ENCODE results near the gene ZNF674. TPM values are rescaled to one million over a fixed set of nuclear protein-coding genes. Genes with fewer than 3 reads are reported as not detected.

Gene ZNF674
- total RNA-seq (2014; rRNA removed; shearing (Covaris generic)): 1.7 and 3.3 TPM in 2 replicates

GRCh38 chrX:46545111-46546005 lies at the start of gene ZNF674:
ZNF674 (minus strand) TSS chrX:46545421; CDS start chrX:46542087, 3,334 bp downstream.
- peak within 1 kb of the TSS; percentile 78 for H3K4me3 ChIP-seq
- peak; percentile 87 to 90 for DNase-seq
- H3K36me3 ChIP-seq: no peaks in the 10 kb centered on the region
- H3K27ac ChIP-seq: peak within 1 kb of the TSS; percentile 82
- H3K9me3 ChIP-seq (replicated peaks): no peaks in the 10 kb centered on the region
- no peaks in the 10 kb centered on the region for H3K27me3 ChIP-seq
- H3K4me1 ChIP-seq: no peaks in the 10 kb centered on the region

- Histone ChIP-seq H3K4me1 (no peaks in the 10 kb centered on the region), H3K4me3 (no peak overlapping the region), H3K27ac (no peak overlapping the region), H3K36me3 (no peaks in the 10 kb centered on the region), H3K27me3 (no peaks in the 10 kb centered on the region), H3K9me3 (replicated peaks) (no peaks in the 10 kb centered on the region)
- no peak for DNase-seq
These were observed 44.9 kb upstream of the ZNF674 start for GRCh38 chrX:46589977-46590723.

- Histone ChIP-seq H3K36me3 (no peaks in the 10 kb centered on the region), H3K27me3 (no peaks in the 10 kb centered on the region), H3K27ac (no peak overlapping the region), H3K9me3 (replicated peaks) (no peaks in the 10 kb centered on the region), H3K4me1 (no peaks in the 10 kb centered on the region), H3K4me3 (no peak overlapping the region)
- no peak for DNase-seq
These were observed 43.0 kb upstream of the ZNF674 start for GRCh38 chrX:46588263-46588662.

- Histone ChIP-seq H3K27ac (no peak overlapping the region), H3K36me3 (no peaks in the 10 kb centered on the region), H3K4me3 (no peak overlapping the region), H3K4me1 (no peaks in the 10 kb centered on the region), H3K27me3 (no peaks in the 10 kb centered on the region), H3K9me3 (replicated peaks) (no peaks in the 10 kb centered on the region)
- DNase-seq: no peak
These were observed 42.5 kb upstream of the ZNF674 start for GRCh38 chrX:46587753-46588171.

GRCh38 chrX:46587158-46587557 lies 41.9 kb upstream of the ZNF674 start:
- H3K27ac ChIP-seq: no peak overlapping the region
- DNase-seq: no peak
- no peaks in the 10 kb centered on the region for H3K9me3 ChIP-seq (replicated peaks)
- H3K4me3 ChIP-seq: no peak overlapping the region
- H3K4me1 ChIP-seq: peaks cover 3% of the 10 kb centered on the region; the same call in 1 of the 2 replicates
- no peaks in the 10 kb centered on the region for H3K36me3 ChIP-seq
- H3K27me3 ChIP-seq: no peaks in the 10 kb centered on the region

GRCh38 chrX:46584736-46585135 lies 39.5 kb upstream of the ZNF674 start:
- H3K27ac ChIP-seq: no peak overlapping the region

GRCh38 chrX:46582966-46583365 lies 37.7 kb upstream of the ZNF674 start:
- H3K4me3 ChIP-seq: peak overlapping the region; percentile 38

More at GRCh38 chrX:46584736-46585135, 39.5 kb upstream of the ZNF674 start:
- Histone ChIP-seq H3K4me3 (no peak overlapping the region), H3K4me1 (peaks cover 3% of the 10 kb centered on the region; the same call in 1 of the 2 replicates), H3K36me3 (no peaks in the 10 kb centered on the region), H3K27me3 (no peaks in the 10 kb centered on the region), H3K9me3 (replicated peaks) (no peaks in the 10 kb centered on the region)
- DNase-seq: no peak

GRCh38 chrX:46582325-46582724 lies 37.1 kb upstream of the ZNF674 start:
- peaks cover 3% of the 10 kb centered on the region; the same call in 1 of the 2 replicates for H3K4me1 ChIP-seq
- DNase-seq: no peak
- H3K27me3 ChIP-seq: no peaks in the 10 kb centered on the region
- no peak overlapping the region for H3K4me3 ChIP-seq
- no peaks in the 10 kb centered on the region for H3K9me3 ChIP-seq (replicated peaks)
- no peaks in the 10 kb centered on the region for H3K36me3 ChIP-seq
- peak overlapping the region; percentile 80 for H3K27ac ChIP-seq

More at GRCh38 chrX:46582966-46583365, 37.7 kb upstream of the ZNF674 start:
- Histone ChIP-seq H3K36me3 (no peaks in the 10 kb centered on the region), H3K4me1 (peaks cover 3% of the 10 kb centered on the region; the same call in 1 of the 2 replicates), H3K9me3 (replicated peaks) (no peaks in the 10 kb centered on the region), H3K27ac (peak overlapping the region; percentile 80), H3K27me3 (no peaks in the 10 kb centered on the region)
- peak; percentile 8 to 23 for DNase-seq

GRCh38 chrX:46580613-46581012 lies 35.4 kb upstream of the ZNF674 start:
- H3K36me3 ChIP-seq: no peaks in the 10 kb centered on the region
- H3K27me3 ChIP-seq: no peaks in the 10 kb centered on the region
- no peaks in the 10 kb centered on the region for H3K9me3 ChIP-seq (replicated peaks)
- no peak overlapping the region for H3K27ac ChIP-seq
- H3K4me1 ChIP-seq: peaks cover 3% of the 10 kb centered on the region; the same call in 1 of the 2 replicates
- DNase-seq: no peak
- H3K4me3 ChIP-seq: no peak overlapping the region

GRCh38 chrX:46579250-46579649 lies 34.0 kb upstream of the ZNF674 start:
- H3K4me3 ChIP-seq: no peak overlapping the region
- no peaks in the 10 kb centered on the region for H3K27me3 ChIP-seq
- peaks cover 3% of the 10 kb centered on the region; the same call in 1 of the 2 replicates for H3K4me1 ChIP-seq
- no peak for DNase-seq
- H3K27ac ChIP-seq: no peak overlapping the region
- no peaks in the 10 kb centered on the region for H3K36me3 ChIP-seq
- H3K9me3 ChIP-seq (replicated peaks): no peaks in the 10 kb centered on the region

GRCh38 chrX:46577221-46578005 lies 32.2 kb upstream of the ZNF674 start:
- Histone ChIP-seq H3K4me1 (peaks cover under 1% of the 10 kb centered on the region; the same call in 1 of the 2 replicates), H3K9me3 (replicated peaks) (no peaks in the 10 kb centered on the region), H3K27me3 (no peaks in the 10 kb centered on the region), H3K27ac (no peak overlapping the region), H3K36me3 (no peaks in the 10 kb centered on the region), H3K4me3 (no peak overlapping the region)
- no peak for DNase-seq

GRCh38 chrX:46576458-46576857 lies 31.2 kb upstream of the ZNF674 start:
- H3K27ac ChIP-seq: no peak overlapping the region
- H3K9me3 ChIP-seq (replicated peaks): no peaks in the 10 kb centered on the region
- H3K4me3 ChIP-seq: 0 out of 2 replicates have a peak overlapping the region, but pooled peaks have one; percentile 24
- no peak for DNase-seq
- no peaks in the 10 kb centered on the region for H3K36me3 ChIP-seq
- no peaks in the 10 kb centered on the region for H3K27me3 ChIP-seq
- no peaks in the 10 kb centered on the region for H3K4me1 ChIP-seq

GRCh38 chrX:46575991-46576392 lies 30.8 kb upstream of the ZNF674 start:
- Histone ChIP-seq H3K27me3 (no peaks in the 10 kb centered on the region), H3K4me1 (no peaks in the 10 kb centered on the region), H3K4me3 (peak overlapping the region; percentile 24; the same call in 1 of the 2 replicates), H3K27ac (no peak overlapping the region), H3K36me3 (no peaks in the 10 kb centered on the region), H3K9me3 (replicated peaks) (no peaks in the 10 kb centered on the region)
- no peak for DNase-seq

GRCh38 chrX:46575586-46575985 lies 30.4 kb upstream of the ZNF674 start:
- no peaks in the 10 kb centered on the region for H3K4me1 ChIP-seq
- H3K9me3 ChIP-seq (replicated peaks): no peaks in the 10 kb centered on the region
- no peak overlapping the region for H3K27ac ChIP-seq
- H3K36me3 ChIP-seq: no peaks in the 10 kb centered on the region
- no peak for DNase-seq
- peak overlapping the region; percentile 24; the same call in 1 of the 2 replicates for H3K4me3 ChIP-seq
- no peaks in the 10 kb centered on the region for H3K27me3 ChIP-seq
